Smooth muscle cell (in vitro differentiated cells): ENCODE data around the gene RBBP9. TPM values are rescaled to one million over a fixed set of nuclear protein-coding genes. Genes with fewer than 3 reads are reported as not detected.

Source experiments
- DNase-seq: peaks from one replicate; lab custom pipeline; 2025; ENCODE audit not compliant: unreplicated experiment; lab: John Stamatoyannopoulos, UW
- H2AFZ ChIP-seq: fragments of 200-600 bp; sonication (generic); 2 replicates; pipeline ENCODE4 v1.6.0; 2016; ENCODE audit warnings: antibody characterized with exemption, low read depth, mild to moderate bottlenecking
- H3F3A ChIP-seq: fragments of 200-600 bp; sonication (generic); 2 replicates; pipeline ENCODE4 v1.6.0; 2017; ENCODE audit warnings: antibody characterized with exemption, low read depth
- H3K27ac ChIP-seq: fragments of 200-600 bp; sonication (generic); 2 replicates; pipeline ENCODE4 v1.5.1; 2016; ENCODE audit warnings: low read depth, mild to moderate bottlenecking
- H3K27me3 ChIP-seq: fragments of 200-600 bp; sonication (generic); 2 replicates; pipeline ENCODE4 v1.6.1; 2016; ENCODE audit warnings: low read depth, mild to moderate bottlenecking
- H3K36me3 ChIP-seq: fragments of 200-600 bp; sonication (generic); 2 replicates; pipeline ENCODE4 v1.5.1; 2016; ENCODE audit warnings: low read depth
- H3K4me1 ChIP-seq: fragments of 200-600 bp; sonication (generic); 2 replicates; pipeline ENCODE4 v1.5.1; 2016; ENCODE audit warnings: low read depth
- H3K4me2 ChIP-seq: fragments of 200-600 bp; sonication (generic); 2 replicates; pipeline ENCODE4 v1.6.0; 2016; ENCODE audit warnings: mild to moderate bottlenecking
- H3K4me3 ChIP-seq: fragments of 200-600 bp; sonication (generic); 2 replicates; pipeline ENCODE4 v1.5.1; 2016; ENCODE audit warnings: mild to moderate bottlenecking
- H3K79me2 ChIP-seq: fragments of 200-600 bp; sonication (generic); 2 replicates; pipeline ENCODE4 v1.6.0; 2016; ENCODE audit warnings: low read depth, mild to moderate bottlenecking
- H3K9ac ChIP-seq: fragments of 200-600 bp; sonication (generic); 2 replicates; pipeline ENCODE4 v1.6.0; 2016; ENCODE audit warnings: low read depth
- H3K9me3 ChIP-seq: fragments of 200-600 bp; sonication (generic); replicated peaks from 2 replicates; pipeline ENCODE4 v1.5.1; 2016; ENCODE audit warnings: low read depth
- H4K20me1 ChIP-seq: fragments of 200-600 bp; sonication (generic); 2 replicates; pipeline ENCODE4 v1.6.0; 2016; ENCODE audit warnings: low read depth
- WGBS: methylation state at CpG from one replicate; pipeline ENCODE4 v1.1.7; 2016; ENCODE audit warnings: low lambda C conversion rate; 5-methylcytosine and 5-hydroxymethylcytosine counted together
- polyA plus RNA-seq: library from polyadenylated mRNA; unstranded; fragments of >200 nt; fragmentation: Nextera tagmentation; extraction: Ambion mirVana; gene quantifications from 2 replicates; pipeline ENCODE4 v1.2.1, GENCODE V29; 2016
- total RNA-seq: library from RNA; depleted of rRNA; stranded (reverse); fragments of >200 nt; gene quantifications from 2 replicates; pipeline ENCODE4 v1.2.3, GENCODE V29; 2014
- TF ChIP-seq, protein P1 (sequence below): fragments of 200-600 bp; sonication (generic); IDR thresholded peaks from 2 replicates; pipeline ENCODE4 v1.5.1; 2017; ENCODE audit warnings: borderline replicate concordance, mild to moderate bottlenecking, antibody characterized with exemption; ENCODE audit not compliant: insufficient read depth, poor library complexity, severe bottlenecking

The RBBP9 gene
- total and polyA plus RNA-seq, 2 experiments from 2014 or later: 4.2 to 29.8 TPM

- WGBS: 57% methylated on average over 4 of the region's 4 CpGs
- Histone ChIP-seq H3K36me3 (peaks cover 9% of the 10 kb centered on the region), H3K9me3 (no peaks in the 10 kb centered on the region), H3F3A (no peaks in the 10 kb centered on the region), H3K27me3 (no peaks in the 10 kb centered on the region), H3K4me2 (no peak overlapping the region), H4K20me1 (no peaks in the 10 kb centered on the region), H3K27ac (no peak overlapping the region), H3K79me2 (no peaks in the 10 kb centered on the region), H3K9ac (no peak overlapping the region), H2AFZ (no peak overlapping the region), H3K4me3 (no peak overlapping the region), H3K4me1 (no peaks in the 10 kb centered on the region)
- TF ChIP-seq, protein P1, sequence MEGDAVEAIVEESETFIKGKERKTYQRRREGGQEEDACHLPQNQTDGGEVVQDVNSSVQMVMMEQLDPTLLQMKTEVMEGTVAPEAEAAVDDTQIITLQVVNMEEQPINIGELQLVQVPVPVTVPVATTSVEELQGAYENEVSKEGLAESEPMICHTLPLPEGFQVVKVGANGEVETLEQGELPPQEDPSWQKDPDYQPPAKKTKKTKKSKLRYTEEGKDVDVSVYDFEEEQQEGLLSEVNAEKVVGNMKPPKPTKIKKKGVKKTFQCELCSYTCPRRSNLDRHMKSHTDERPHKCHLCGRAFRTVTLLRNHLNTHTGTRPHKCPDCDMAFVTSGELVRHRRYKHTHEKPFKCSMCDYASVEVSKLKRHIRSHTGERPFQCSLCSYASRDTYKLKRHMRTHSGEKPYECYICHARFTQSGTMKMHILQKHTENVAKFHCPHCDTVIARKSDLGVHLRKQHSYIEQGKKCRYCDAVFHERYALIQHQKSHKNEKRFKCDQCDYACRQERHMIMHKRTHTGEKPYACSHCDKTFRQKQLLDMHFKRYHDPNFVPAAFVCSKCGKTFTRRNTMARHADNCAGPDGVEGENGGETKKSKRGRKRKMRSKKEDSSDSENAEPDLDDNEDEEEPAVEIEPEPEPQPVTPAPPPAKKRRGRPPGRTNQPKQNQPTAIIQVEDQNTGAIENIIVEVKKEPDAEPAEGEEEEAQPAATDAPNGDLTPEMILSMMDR: no peak
- DNase-seq: no peak
These were observed 46.2 kb upstream of the RBBP9 start for GRCh38 chr20:18543216-18543615.

- Histone ChIP-seq H3K79me2 (no peaks in the 10 kb centered on the region), H3K4me1 (no peaks in the 10 kb centered on the region), H4K20me1 (no peaks in the 10 kb centered on the region), H3K9ac (no peak overlapping the region), H3K27me3 (no peaks in the 10 kb centered on the region), H3K4me2 (no peak overlapping the region), H2AFZ (no peak overlapping the region), H3F3A (no peaks in the 10 kb centered on the region), H3K4me3 (no peak overlapping the region), H3K36me3 (peaks cover 9% of the 10 kb centered on the region), H3K27ac (no peak overlapping the region), H3K9me3 (no peaks in the 10 kb centered on the region)
- TF ChIP-seq, protein P1: no peak
- no peak for DNase-seq
- WGBS: 91% methylated on average over 5 of the region's 5 CpGs
These were observed 44.7 kb upstream of the RBBP9 start for GRCh38 chr20:18541741-18542140.

- Histone ChIP-seq H3K9me3 (no peaks in the 10 kb centered on the region), H3K27me3 (no peaks in the 10 kb centered on the region), H4K20me1 (no peaks in the 10 kb centered on the region), H3K27ac (no peak overlapping the region), H2AFZ (no peak overlapping the region), H3K4me3 (no peak overlapping the region), H3K79me2 (no peaks in the 10 kb centered on the region), H3K4me1 (no peaks in the 10 kb centered on the region), H3K4me2 (no peak overlapping the region), H3K9ac (no peak overlapping the region), H3K36me3 (peaks cover 20% of the 10 kb centered on the region), H3F3A (no peaks in the 10 kb centered on the region)
- WGBS: 100% methylated on average over 2 of the region's 2 CpGs
- TF ChIP-seq, protein P1: no peak
- no peak for DNase-seq
These were observed 40.6 kb upstream of the RBBP9 start for GRCh38 chr20:18537651-18538050.

DNA sequence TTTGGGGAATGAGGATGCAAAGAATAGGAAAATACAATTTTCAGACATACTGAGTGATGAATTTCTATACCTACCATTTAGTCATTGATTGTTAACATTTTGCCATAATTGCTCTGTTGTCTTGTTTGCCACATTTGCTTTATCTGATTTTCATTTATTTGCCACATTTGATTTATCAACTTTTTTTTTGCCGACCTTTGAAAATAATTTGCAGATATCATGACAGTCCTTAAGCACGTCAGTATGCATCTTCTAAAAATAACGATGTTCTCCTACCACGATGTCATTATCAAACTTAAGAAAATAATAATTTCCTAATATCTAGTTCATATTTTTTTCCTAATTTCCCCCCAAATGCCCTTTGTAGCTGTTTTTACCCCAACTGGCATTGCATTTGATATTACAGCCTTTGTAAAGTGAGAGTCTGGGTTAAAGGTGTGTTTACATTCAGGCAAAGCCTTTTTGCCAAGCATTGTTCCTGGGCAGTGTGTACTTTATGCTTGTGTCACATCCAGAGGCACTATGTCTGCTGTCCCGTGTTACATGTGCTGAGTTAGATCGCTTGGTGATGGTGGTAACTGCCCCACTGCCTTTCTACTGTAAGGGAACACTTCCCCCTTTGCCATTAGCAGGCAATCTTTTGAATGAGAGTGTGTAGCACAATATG is 37.1 kb upstream of the RBBP9 start:
- no peaks in the 10 kb centered on the region for H3F3A ChIP-seq
- no peaks in the 10 kb centered on the region for H3K4me1 ChIP-seq
- no peak overlapping the region for H3K4me3 ChIP-seq
- H3K27me3 ChIP-seq: no peaks in the 10 kb centered on the region
- no peak overlapping the region for H2AFZ ChIP-seq
- no peak overlapping the region for H3K9ac ChIP-seq
- no peaks in the 10 kb centered on the region for H4K20me1 ChIP-seq
- WGBS: 89% methylated on average over 6 of the region's 6 CpGs
- no peaks in the 10 kb centered on the region for H3K9me3 ChIP-seq
- TF ChIP-seq, protein P1: no peak
- H3K79me2 ChIP-seq: no peaks in the 10 kb centered on the region
- no peak overlapping the region for H3K27ac ChIP-seq
- no peak for DNase-seq
- H3K4me2 ChIP-seq: no peak overlapping the region
- peaks cover 32% of the 10 kb centered on the region for H3K36me3 ChIP-seq
